Activated T-helper 1 cell treated with anti-CD3 and anti-CD28 coated beads, Interleukin-12 subunit alpha, Interleukin-12 subunit beta, Interleukin-2, Interleukin-4 antibody, amounts not matched to agents 30 ng/mL and 10 ng/mL and 1 ng/mL, durations not matched to agents 14 hours and 24 hours and 36 hours (primary cell): ENCODE results near the gene DOK7. TPM values are rescaled to one million over a fixed set of nuclear protein-coding genes. Genes with fewer than 3 reads are reported as not detected.

ENCODE experiments used
- DNase-seq: peaks from one replicate; pipeline ENCODE4 v3.0.0; 2021; ENCODE audit warnings: low spot score
- H3K27ac Mint-ChIP-seq: one replicate; pipeline ENCODE4 v1.8.0; 2021; ENCODE audit warnings: mild to moderate bottlenecking, mixed read lengths
- H3K27me3 Mint-ChIP-seq: one replicate; pipeline ENCODE4 v1.8.0; 2022; ENCODE audit warnings: mild to moderate bottlenecking, moderate library complexity, mixed read lengths; ENCODE audit not compliant: insufficient read depth
- H3K36me3 Mint-ChIP-seq: one replicate; pipeline ENCODE4 v1.8.0; 2021; ENCODE audit warnings: low read depth, mixed read lengths
- H3K4me1 Mint-ChIP-seq: one replicate; pipeline ENCODE4 v1.8.0; 2021; ENCODE audit warnings: low read depth, mixed read lengths
- H3K4me3 Mint-ChIP-seq: one replicate; pipeline ENCODE4 v1.8.0; 2021; ENCODE audit warnings: mild to moderate bottlenecking, moderate library complexity, mixed read lengths
- H3K9me3 Mint-ChIP-seq: one replicate; pipeline ENCODE4 v1.8.0; 2021; ENCODE audit warnings: mixed read lengths
- intact Hi-C: fragments of 100-400 bp; cut with micrococcal nuclease; formaldehyde crosslinking; loops from one replicate; pipeline ENCODE4 v1.15.1; 2024
- total RNA-seq: library from RNA; stranded (reverse); gene quantifications from 2 replicates; pipeline ENCODE4 v1.2.3, GENCODE V29; 2022

Gene DOK7
- total RNA-seq, 1 donor from 2014 or later = not detected

DNA sequence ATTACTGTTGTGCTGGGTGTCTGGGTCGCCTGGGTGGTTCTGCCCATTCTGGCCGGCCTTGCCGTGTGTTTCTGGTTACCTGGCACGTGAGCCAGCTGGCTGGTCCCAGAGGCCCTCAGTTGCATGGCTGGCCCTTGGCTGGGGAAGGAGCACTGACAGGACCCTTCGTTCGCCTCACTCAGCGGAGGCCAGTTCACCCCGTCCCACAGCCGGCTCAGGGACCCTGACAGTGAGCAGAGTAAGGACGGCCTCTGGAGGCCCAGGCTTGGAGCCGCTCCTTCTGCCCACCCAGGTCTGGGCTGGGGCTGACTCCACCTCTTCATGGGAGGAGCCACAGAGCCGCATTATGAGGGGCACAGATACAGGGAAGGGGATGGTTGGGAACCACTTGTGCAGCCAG, 41.6 kb upstream of the DOK7 start:
- H3K36me3 Mint-ChIP-seq = no peaks in the 10 kb centered on the region
- intact Hi-C loops = no loop called here
- H3K4me3 Mint-ChIP-seq = no peak overlapping the region
- no peak for DNase-seq
- H3K27ac Mint-ChIP-seq = no peak overlapping the region
- H3K27me3 Mint-ChIP-seq = no peaks in the 10 kb centered on the region
- no peaks in the 10 kb centered on the region for H3K4me1 Mint-ChIP-seq
- H3K9me3 Mint-ChIP-seq = no peaks in the 10 kb centered on the region

DNA sequence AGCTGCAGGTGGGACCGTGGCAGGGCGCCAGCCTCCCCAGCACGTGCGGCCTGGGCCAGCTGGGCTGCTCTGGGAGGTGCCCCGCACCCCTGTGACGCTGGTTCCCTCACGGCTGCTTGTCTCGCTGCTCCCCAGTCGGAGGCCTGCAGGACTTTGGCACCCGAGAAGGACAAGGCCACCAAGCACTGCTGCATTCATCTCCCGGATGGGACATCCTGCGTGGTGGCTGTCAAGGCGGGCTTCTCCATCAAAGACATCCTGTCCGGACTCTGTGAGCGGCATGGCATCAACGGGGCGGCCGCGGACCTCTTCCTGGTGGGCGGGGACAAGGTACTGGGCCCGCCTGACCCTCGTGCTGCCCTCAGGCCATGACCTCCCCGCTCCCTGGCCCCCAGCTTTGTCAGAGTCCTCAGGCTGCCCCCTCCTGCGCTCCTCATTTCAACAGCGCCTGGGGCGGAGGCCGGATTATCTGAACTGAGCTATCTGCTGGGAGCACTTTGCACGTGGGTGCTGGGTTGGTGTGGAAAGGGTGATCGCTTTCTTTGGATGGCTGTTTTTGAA, 40.8 kb upstream of the DOK7 start:
- H3K9me3 Mint-ChIP-seq = no peaks in the 10 kb centered on the region
- no peaks in the 10 kb centered on the region for H3K4me1 Mint-ChIP-seq

DNA sequence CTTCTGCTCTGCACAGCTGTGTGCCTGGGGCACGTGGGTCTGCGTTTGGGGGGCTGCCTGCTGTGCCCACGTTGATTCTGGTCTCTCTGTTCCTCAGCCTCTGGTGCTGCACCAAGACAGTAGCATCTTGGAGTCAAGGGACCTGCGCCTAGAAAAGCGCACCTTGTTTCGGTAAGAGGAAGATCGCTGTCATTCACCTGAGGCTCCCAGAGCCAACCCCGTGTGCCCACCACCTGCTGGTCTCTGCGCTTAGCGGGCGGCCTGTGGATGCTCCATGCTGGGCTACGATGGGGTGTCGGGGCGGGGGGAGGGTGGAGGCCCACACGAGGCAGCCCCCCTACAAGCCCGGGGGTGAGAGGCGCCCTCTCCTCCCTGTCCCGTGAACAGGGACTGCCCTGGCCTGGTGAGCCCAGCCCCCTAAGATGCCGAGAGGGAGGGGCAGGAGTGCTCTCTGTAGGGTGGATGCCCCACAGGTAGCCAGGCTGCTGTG, 40.3 kb upstream of the DOK7 start:
- Mint-ChIP-seq H3K9me3 (no peaks in the 10 kb centered on the region), H3K27me3 (no peaks in the 10 kb centered on the region), H3K36me3 (no peaks in the 10 kb centered on the region), H3K27ac (no peak overlapping the region), H3K4me1 (no peaks in the 10 kb centered on the region), H3K4me3 (no peak overlapping the region)
- no peak for DNase-seq
- intact Hi-C loops = no loop called here

More for the DNA sequence above, 40.8 kb upstream of the DOK7 start:
- DNase-seq = no peak
- no peaks in the 10 kb centered on the region for H3K27me3 Mint-ChIP-seq
- no peak overlapping the region for H3K27ac Mint-ChIP-seq
- no peak overlapping the region for H3K4me3 Mint-ChIP-seq
- intact Hi-C loops = no loop called here
- no peaks in the 10 kb centered on the region for H3K36me3 Mint-ChIP-seq

- no peak for DNase-seq
- Mint-ChIP-seq H3K27ac (no peak overlapping the region), H3K36me3 (no peaks in the 10 kb centered on the region), H3K27me3 (no peaks in the 10 kb centered on the region), H3K9me3 (no peaks in the 10 kb centered on the region), H3K4me3 (no peak overlapping the region), H3K4me1 (no peaks in the 10 kb centered on the region)
- intact Hi-C loops = no loop called here
These were observed 39.7 kb upstream of the DOK7 start for GRCh38 chr4:3423406-3423805.

GRCh38 chr4:3423952-3424351, 39.2 kb upstream of the DOK7 start:
- no peaks in the 10 kb centered on the region for H3K36me3 Mint-ChIP-seq
- no peak overlapping the region for H3K4me3 Mint-ChIP-seq
- H3K4me1 Mint-ChIP-seq = no peaks in the 10 kb centered on the region
- no peak for DNase-seq
- H3K27me3 Mint-ChIP-seq = no peaks in the 10 kb centered on the region
- intact Hi-C loops = no loop called here
- no peaks in the 10 kb centered on the region for H3K9me3 Mint-ChIP-seq
- H3K27ac Mint-ChIP-seq = no peak overlapping the region

- intact Hi-C loops = no loop called here
- Mint-ChIP-seq H3K4me1 (no peaks in the 10 kb centered on the region), H3K36me3 (no peaks in the 10 kb centered on the region), H3K27me3 (no peaks in the 10 kb centered on the region), H3K4me3 (no peak overlapping the region), H3K9me3 (no peaks in the 10 kb centered on the region), H3K27ac (no peak overlapping the region)
- no peak for DNase-seq
These were observed 38.5 kb upstream of the DOK7 start for GRCh38 chr4:3424522-3425095.

- intact Hi-C loops = no loop called here
- Mint-ChIP-seq H3K4me3 (no peak overlapping the region), H3K4me1 (no peaks in the 10 kb centered on the region), H3K27ac (no peak overlapping the region), H3K27me3 (no peaks in the 10 kb centered on the region), H3K36me3 (no peaks in the 10 kb centered on the region), H3K9me3 (no peaks in the 10 kb centered on the region)
- DNase-seq = no peak
These were observed 36.5 kb upstream of the DOK7 start for GRCh38 chr4:3426465-3427133.

- Mint-ChIP-seq H3K27me3 (no peaks in the 10 kb centered on the region), H3K9me3 (no peaks in the 10 kb centered on the region), H3K27ac (no peak overlapping the region), H3K4me1 (no peaks in the 10 kb centered on the region), H3K36me3 (no peaks in the 10 kb centered on the region), H3K4me3 (no peak overlapping the region)
- intact Hi-C loops = no loop called here
- no peak for DNase-seq
These were observed 36.0 kb upstream of the DOK7 start for GRCh38 chr4:3427134-3427476.

GRCh38 chr4:3427706-3428446, 35.2 kb upstream of the DOK7 start:
- Mint-ChIP-seq H3K4me1 (no peaks in the 10 kb centered on the region), H3K4me3 (no peak overlapping the region)
- DNase-seq = no peak

DNA sequence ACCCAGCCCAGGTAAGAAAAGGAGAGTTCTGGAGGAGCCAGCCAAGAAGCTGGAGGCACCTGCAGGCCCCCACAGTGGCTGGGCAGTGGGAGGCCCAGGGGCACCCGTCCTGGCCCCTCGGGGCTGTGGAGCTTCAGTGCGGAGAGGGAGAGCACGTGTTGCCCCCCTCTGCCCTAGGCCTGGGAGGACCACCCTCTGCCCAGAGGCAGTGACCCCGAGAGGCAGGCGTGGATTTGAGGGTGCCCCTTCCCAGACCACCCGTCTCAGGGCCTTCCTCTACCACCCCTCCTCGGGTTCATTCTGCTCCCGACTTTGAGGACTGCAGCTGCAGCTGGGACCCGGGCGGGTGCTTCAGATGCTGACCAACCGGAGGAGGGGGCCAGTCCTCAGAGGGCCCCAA, 33.5 kb upstream of the DOK7 start:
- intact Hi-C loops = no loop called here
- no peaks in the 10 kb centered on the region for H3K36me3 Mint-ChIP-seq
- H3K9me3 Mint-ChIP-seq = no peaks in the 10 kb centered on the region
- no peaks in the 10 kb centered on the region for H3K27me3 Mint-ChIP-seq
- no peak overlapping the region for H3K27ac Mint-ChIP-seq
- no peaks in the 10 kb centered on the region for H3K4me1 Mint-ChIP-seq
- DNase-seq = no peak
- no peak overlapping the region for H3K4me3 Mint-ChIP-seq

More at GRCh38 chr4:3427706-3428446, 35.2 kb upstream of the DOK7 start:
- Mint-ChIP-seq H3K36me3 (no peaks in the 10 kb centered on the region), H3K27me3 (no peaks in the 10 kb centered on the region), H3K27ac (no peak overlapping the region), H3K9me3 (no peaks in the 10 kb centered on the region)
- intact Hi-C loops = no loop called here

DNA sequence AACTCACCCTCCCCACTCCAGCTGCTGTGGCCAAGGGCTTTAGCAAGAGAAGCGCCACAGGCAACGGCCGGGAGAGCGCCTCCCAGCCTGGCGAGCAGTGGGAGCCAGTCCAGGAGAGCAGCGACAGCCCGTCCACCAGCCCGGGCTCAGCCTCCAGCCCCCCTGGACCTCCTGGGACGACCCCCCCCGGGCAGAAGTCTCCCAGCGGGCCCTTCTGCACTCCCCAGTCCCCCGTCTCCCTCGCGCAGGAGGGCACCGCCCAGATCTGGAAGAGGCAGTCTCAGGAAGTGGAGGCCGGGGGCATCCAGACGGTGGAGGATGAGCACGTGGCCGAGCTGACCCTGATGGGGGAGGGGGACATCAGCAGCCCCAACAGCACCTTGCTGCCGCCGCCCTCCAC, 32.6 kb upstream of the DOK7 start:
- no peak overlapping the region for H3K27ac Mint-ChIP-seq
- intact Hi-C loops = no loop called here
- no peak for DNase-seq
- no peaks in the 10 kb centered on the region for H3K36me3 Mint-ChIP-seq
- H3K4me3 Mint-ChIP-seq = no peak overlapping the region
- H3K4me1 Mint-ChIP-seq = no peaks in the 10 kb centered on the region
- no peaks in the 10 kb centered on the region for H3K27me3 Mint-ChIP-seq
- H3K9me3 Mint-ChIP-seq = no peaks in the 10 kb centered on the region

GRCh38 chr4:3431446-3431993, 31.6 kb upstream of the DOK7 start:
- Mint-ChIP-seq H3K27me3 (no peaks in the 10 kb centered on the region), H3K4me3 (no peak overlapping the region), H3K9me3 (no peaks in the 10 kb centered on the region), H3K4me1 (no peaks in the 10 kb centered on the region), H3K27ac (no peak overlapping the region), H3K36me3 (no peaks in the 10 kb centered on the region)
- intact Hi-C loops = no loop called here
- no peak for DNase-seq

DNA sequence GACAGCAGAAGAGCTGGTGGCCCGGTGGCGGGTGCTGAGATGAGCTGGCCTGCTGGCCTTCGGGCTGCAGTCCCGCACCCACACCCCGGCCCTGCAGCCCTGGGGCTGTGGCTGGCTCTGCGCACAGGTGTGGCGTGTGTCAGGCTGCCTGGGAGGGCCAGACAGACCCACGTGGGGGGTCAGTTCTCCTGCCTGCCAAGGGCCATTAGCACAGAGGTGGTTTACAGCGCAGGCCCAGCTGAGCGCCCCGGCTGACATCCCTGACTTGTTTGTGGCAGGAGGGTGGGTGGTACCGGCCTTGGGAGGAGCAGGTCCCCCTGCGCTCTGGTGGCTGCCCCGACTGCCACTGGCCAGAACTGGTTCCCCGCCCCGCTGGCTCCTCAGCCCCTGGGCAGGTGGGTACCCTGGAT, 30.7 kb upstream of the DOK7 start:
- Mint-ChIP-seq H3K27ac (no peak overlapping the region), H3K9me3 (no peaks in the 10 kb centered on the region), H3K27me3 (no peaks in the 10 kb centered on the region), H3K4me3 (no peak overlapping the region), H3K36me3 (no peaks in the 10 kb centered on the region), H3K4me1 (no peaks in the 10 kb centered on the region)
- no peak for DNase-seq
- intact Hi-C loops = no loop called here
